ENCODE results near the gene ZNF200. TPM values are rescaled to one million over a fixed set of nuclear protein-coding genes. Genes with fewer than 3 reads are reported as not detected.

Gene ZNF200
- polyA plus RNA-seq, 1 donor: 10.8 TPM

GRCh38 chr16:3175157-3176093 lies 59.5 kb downstream of the ZNF200 start:
- Histone ChIP-seq H3K27me3 (ENCODE audit: control insufficient read depth, insufficient read depth, low read length) (peaks cover 98% of the 10 kb centered on the region), H3K36me3 (ENCODE audit: control insufficient read depth, insufficient read depth, low read length) (no peaks in the 10 kb centered on the region), H3K9me3 (ENCODE audit: control insufficient read depth, low read depth, low read length) (peaks cover 11% of the 10 kb centered on the region), H3K4me3 (ENCODE audit: low read length) (no peak overlapping the region), H3K4me1 (ENCODE audit: control insufficient read depth, insufficient read depth, low read length) (peaks cover 9% of the 10 kb centered on the region), H3K27ac (ENCODE audit: low read length) (no peak overlapping the region)
- no CpG with 5 or more reads among the region's 39 CpGs for WGBS (ENCODE audit: insufficient coverage, low lambda C conversion rate)
- no peak for DNase-seq

GRCh38 chr16:3174618-3175148 lies 60.3 kb downstream of the ZNF200 start:
- H3K9me3 ChIP-seq (ENCODE audit: control insufficient read depth, low read depth, low read length): peaks cover 14% of the 10 kb centered on the region
- H3K36me3 ChIP-seq (ENCODE audit: control insufficient read depth, insufficient read depth, low read length): no peaks in the 10 kb centered on the region
- no peak overlapping the region for H3K4me3 ChIP-seq (ENCODE audit: low read length)
- peaks cover 98% of the 10 kb centered on the region for H3K27me3 ChIP-seq (ENCODE audit: control insufficient read depth, insufficient read depth, low read length)
- DNase-seq: no peak
- H3K27ac ChIP-seq (ENCODE audit: low read length): no peak overlapping the region
- peaks cover 9% of the 10 kb centered on the region for H3K4me1 ChIP-seq (ENCODE audit: control insufficient read depth, insufficient read depth, low read length)
- no CpG with 5 or more reads among the region's 28 CpGs for WGBS (ENCODE audit: insufficient coverage, low lambda C conversion rate)

- Histone ChIP-seq H3K4me1 (ENCODE audit: control insufficient read depth, insufficient read depth, low read length) (peaks cover 9% of the 10 kb centered on the region), H3K4me3 (ENCODE audit: low read length) (no peak overlapping the region), H3K36me3 (ENCODE audit: control insufficient read depth, insufficient read depth, low read length) (no peaks in the 10 kb centered on the region), H3K27ac (ENCODE audit: low read length) (no peak overlapping the region), H3K27me3 (ENCODE audit: control insufficient read depth, insufficient read depth, low read length) (peaks cover 98% of the 10 kb centered on the region), H3K9me3 (ENCODE audit: control insufficient read depth, low read depth, low read length) (peaks cover 14% of the 10 kb centered on the region)
- 0% methylated on average over 5 of the region's 24 CpGs for WGBS (ENCODE audit: insufficient coverage, low lambda C conversion rate)
- no peak for DNase-seq
Observed at GRCh38 chr16:3173892-3174617, 60.9 kb downstream of the ZNF200 start.

Other genes with a start within 250 kb of the ZNF200 start
- 5.2 TPM for gene CLDN9, start 222.2 kb downstream of the ZNF200 start, polyA plus RNA-seq
- gene CLDN6, start 217.0 kb downstream of the ZNF200 start, polyA plus RNA-seq: 26.0 TPM
- gene TNFRSF12A, start 214.8 kb downstream of the ZNF200 start, polyA plus RNA-seq: 48.4 TPM
- 57.8 TPM for gene HCFC1R1, start 211.2 kb downstream of the ZNF200 start, polyA plus RNA-seq
- 46.7 TPM for gene THOC6, start 211.1 kb downstream of the ZNF200 start, polyA plus RNA-seq
- 14.0 TPM for gene BICDL2, start 198.2 kb downstream of the ZNF200 start, polyA plus RNA-seq
- 4.3 TPM for gene MMP25, start 188.6 kb downstream of the ZNF200 start, polyA plus RNA-seq
- gene IL32, start 169.5 kb downstream of the ZNF200 start, polyA plus RNA-seq: 174 TPM
- gene ZSCAN10, start 135.9 kb downstream of the ZNF200 start, polyA plus RNA-seq: 0.66 TPM
- 12.8 TPM for gene ZNF205, start 122.6 kb downstream of the ZNF200 start, polyA plus RNA-seq
- gene ZNF213, start 100.1 kb downstream of the ZNF200 start, polyA plus RNA-seq: 11.6 TPM
- not detected for gene OR1F1, start 47.0 kb downstream of the ZNF200 start, polyA plus RNA-seq
- 0.45 TPM for gene MEFV, start 21.5 kb upstream of the ZNF200 start, polyA plus RNA-seq
- 42.8 TPM for gene ZNF263, start 48.3 kb upstream of the ZNF200 start, polyA plus RNA-seq
- 10.7 TPM for gene TIGD7, start 70.3 kb upstream of the ZNF200 start, polyA plus RNA-seq
- gene ZNF75A, start 70.3 kb upstream of the ZNF200 start, polyA plus RNA-seq: 40.6 TPM
- gene OR2C1, start 120.7 kb upstream of the ZNF200 start, polyA plus RNA-seq: 0.31 TPM
- 15.9 TPM for gene ZSCAN32, start 165.8 kb upstream of the ZNF200 start, polyA plus RNA-seq
- gene ZNF174, start 166.1 kb upstream of the ZNF200 start, polyA plus RNA-seq: 11.4 TPM
- 4.2 TPM for gene ZNF597, start 208.3 kb upstream of the ZNF200 start, polyA plus RNA-seq
- 59.3 TPM for gene NAA60, start 208.5 kb upstream of the ZNF200 start, polyA plus RNA-seq

Measured in large intestine (tissue), 3 donors.